Loucy (cell line): ENCODE measurements around the gene ZMPSTE24.

Experiments used
- H2AFZ ChIP-seq: fragments of 200-600 bp; sonication (generic); 2 replicates; pipeline ENCODE4 v1.6.0; 2016; ENCODE audit warnings: antibody characterized with exemption, mild to moderate bottlenecking, low read length, moderate library complexity
- H3F3A ChIP-seq: fragments of 200-600 bp; 2 replicates; pipeline ENCODE4 v1.6.0; 2016; ENCODE audit warnings: antibody characterized with exemption, low read depth, mild to moderate bottlenecking
- H3K27me3 ChIP-seq: fragments of 200-600 bp; sonication (generic); 2 replicates; pipeline ENCODE4 v1.6.1; 2014; ENCODE audit warnings: low read length, mild to moderate bottlenecking; ENCODE audit not compliant: insufficient read depth, poor library complexity, severe bottlenecking
- H3K36me3 ChIP-seq: fragments of 200-600 bp; sonication (generic); 2 replicates; pipeline ENCODE4 v1.6.1; 2016; ENCODE audit warnings: low read length; ENCODE audit not compliant: insufficient read depth
- H3K4me1 ChIP-seq: fragments of 200-600 bp; sonication (generic); 2 replicates; pipeline ENCODE4 v1.5.1; 2014; ENCODE audit warnings: low read length, mild to moderate bottlenecking; ENCODE audit not compliant: insufficient read depth, poor library complexity, severe bottlenecking
- H3K4me2 ChIP-seq: fragments of 200-600 bp; sonication (generic); 2 replicates; pipeline ENCODE4 v1.6.0; 2014; ENCODE audit warnings: antibody characterized with exemption, low read length, low read depth, mild to moderate bottlenecking; ENCODE audit not compliant: poor library complexity, severe bottlenecking
- H3K4me3 ChIP-seq: fragments of 200-600 bp; sonication (generic); 2 replicates; pipeline ENCODE4 v1.5.1; 2014; ENCODE audit warnings: low read length, mild to moderate bottlenecking, mixed read lengths; ENCODE audit not compliant: poor library complexity, severe bottlenecking
- H3K79me2 ChIP-seq: fragments of 200-600 bp; sonication (generic); 2 replicates; pipeline ENCODE4 v1.6.1; 2014; ENCODE audit warnings: low read length; ENCODE audit not compliant: insufficient read depth
- H3K9ac ChIP-seq: fragments of 200-600 bp; sonication (generic); 2 replicates; pipeline ENCODE4 v1.6.0; 2014; ENCODE audit warnings: mild to moderate bottlenecking, low read depth, low read length, moderate library complexity; ENCODE audit not compliant: poor library complexity, severe bottlenecking
- H3K9me2 ChIP-seq: fragments of 200-600 bp; sonication (generic); replicated peaks from 2 replicates; pipeline ENCODE4 v1.6.1; 2016; ENCODE audit warnings: low read depth, low read length, mixed read lengths
- H3K9me3 ChIP-seq: fragments of 200-600 bp; sonication (generic); 2 replicates; pipeline ENCODE4 v1.6.1; 2014; ENCODE audit warnings: mild to moderate bottlenecking, antibody characterized with exemption, low read length, low read depth; ENCODE audit not compliant: insufficient read depth
- H4K20me1 ChIP-seq: fragments of 200-600 bp; sonication (generic); 2 replicates; pipeline ENCODE4 v1.6.0; 2014; ENCODE audit warnings: antibody characterized with exemption, low read length, mild to moderate bottlenecking; ENCODE audit not compliant: insufficient read depth, poor library complexity, severe bottlenecking
- EZH2phosphoT487 ChIP-seq: fragments of 200-600 bp; IDR thresholded peaks from 2 replicates; pipeline ENCODE4 v1.6.1; 2018; ENCODE audit warnings: antibody characterized with exemption, mild to moderate bottlenecking, moderate library complexity, borderline replicate concordance
- TF ChIP-seq, protein P1 (sequence below): fragments of 200-600 bp; sonication (generic); conservative IDR thresholded peaks from 2 replicates; pipeline ENCODE4 v1.5.1; 2014; ENCODE audit warnings: mild to moderate bottlenecking, antibody characterized with exemption, low read length

ZMPSTE24 gene

DNA sequence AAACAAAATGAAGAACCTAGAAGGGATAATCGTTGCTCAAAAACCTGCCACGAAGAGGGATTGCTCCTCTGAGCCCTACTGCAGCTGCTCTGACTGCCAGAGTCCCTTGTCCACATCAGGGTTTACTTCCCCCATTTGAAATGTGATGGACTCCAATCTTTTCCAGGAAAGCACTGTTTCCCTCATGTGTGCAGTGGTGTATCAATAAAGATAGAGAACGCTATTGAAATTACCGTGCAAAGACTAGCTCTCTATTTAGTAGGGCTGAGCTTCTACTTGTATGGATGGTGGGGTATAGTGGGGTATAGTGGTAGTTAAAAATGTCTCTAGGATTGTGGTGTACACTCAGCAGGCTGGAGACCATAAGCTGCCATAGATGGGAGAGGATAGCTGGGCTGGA is 6.6 kb upstream of the ZMPSTE24 start:
- Histone ChIP-seq H3F3A (no peaks in the 10 kb centered on the region), H3K4me3 (no peak overlapping the region), H3K9me3 (no peaks in the 10 kb centered on the region), H2AFZ (0 out of 2 replicates have a peak overlapping the region, but pooled peaks have one; percentile 37), H3K4me1 (peaks cover 14% of the 10 kb centered on the region), H3K27me3 (no peaks in the 10 kb centered on the region), H3K4me2 (no peak overlapping the region), H3K79me2 (peaks cover 13% of the 10 kb centered on the region), H3K9me2 (no peaks in the 10 kb centered on the region), H3K9ac (no peak overlapping the region), H4K20me1 (no peaks in the 10 kb centered on the region), H3K36me3 (no peaks in the 10 kb centered on the region)
- TF ChIP-seq, protein P1, sequence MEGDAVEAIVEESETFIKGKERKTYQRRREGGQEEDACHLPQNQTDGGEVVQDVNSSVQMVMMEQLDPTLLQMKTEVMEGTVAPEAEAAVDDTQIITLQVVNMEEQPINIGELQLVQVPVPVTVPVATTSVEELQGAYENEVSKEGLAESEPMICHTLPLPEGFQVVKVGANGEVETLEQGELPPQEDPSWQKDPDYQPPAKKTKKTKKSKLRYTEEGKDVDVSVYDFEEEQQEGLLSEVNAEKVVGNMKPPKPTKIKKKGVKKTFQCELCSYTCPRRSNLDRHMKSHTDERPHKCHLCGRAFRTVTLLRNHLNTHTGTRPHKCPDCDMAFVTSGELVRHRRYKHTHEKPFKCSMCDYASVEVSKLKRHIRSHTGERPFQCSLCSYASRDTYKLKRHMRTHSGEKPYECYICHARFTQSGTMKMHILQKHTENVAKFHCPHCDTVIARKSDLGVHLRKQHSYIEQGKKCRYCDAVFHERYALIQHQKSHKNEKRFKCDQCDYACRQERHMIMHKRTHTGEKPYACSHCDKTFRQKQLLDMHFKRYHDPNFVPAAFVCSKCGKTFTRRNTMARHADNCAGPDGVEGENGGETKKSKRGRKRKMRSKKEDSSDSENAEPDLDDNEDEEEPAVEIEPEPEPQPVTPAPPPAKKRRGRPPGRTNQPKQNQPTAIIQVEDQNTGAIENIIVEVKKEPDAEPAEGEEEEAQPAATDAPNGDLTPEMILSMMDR = no peak
- TF ChIP-seq EZH2phosphoT487 = no peak

DNA sequence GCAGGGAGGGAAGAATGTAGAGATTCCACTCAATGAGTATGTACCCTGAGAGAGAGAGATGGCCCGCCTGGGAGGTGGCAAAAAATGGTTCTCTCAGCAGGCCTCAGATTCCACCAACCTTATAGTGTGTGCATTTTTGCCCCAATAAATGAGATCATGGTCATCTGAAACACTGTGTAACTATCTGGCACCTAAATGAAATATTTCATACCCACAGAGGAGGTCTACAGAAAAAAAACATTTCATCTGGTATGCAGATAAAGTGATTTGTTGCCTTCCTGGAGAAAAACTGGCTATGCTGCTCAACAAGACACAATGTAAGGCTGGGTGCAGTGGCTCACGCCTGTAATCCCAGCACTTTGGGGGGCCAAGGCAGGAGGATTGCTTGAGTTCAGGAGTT is 5.4 kb upstream of the ZMPSTE24 start:
- no peaks in the 10 kb centered on the region for H3K36me3 ChIP-seq
- H3K9me3 ChIP-seq = no peaks in the 10 kb centered on the region

DNA sequence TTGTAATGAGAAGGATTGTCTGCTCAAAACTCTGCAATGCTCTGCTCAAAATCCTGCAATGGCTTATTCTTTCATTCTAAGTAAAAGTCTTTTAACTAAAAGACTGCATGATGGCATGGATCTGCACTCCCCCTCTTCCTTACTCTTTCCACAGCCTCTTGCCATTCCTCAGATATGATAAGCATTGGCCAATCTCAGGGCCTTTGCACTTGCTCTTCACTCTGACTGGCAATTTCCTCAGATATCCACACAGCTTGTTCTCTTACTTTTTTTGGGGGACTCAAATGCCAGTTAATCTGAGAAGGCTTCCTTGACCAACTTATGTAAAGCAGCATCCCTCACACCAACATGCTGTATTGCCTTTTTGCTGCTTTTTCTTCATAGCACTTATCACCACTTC is 2.8 kb upstream of the ZMPSTE24 start:
- Histone ChIP-seq H3K4me1 (peaks cover 22% of the 10 kb centered on the region), H3K9me3 (no peaks in the 10 kb centered on the region), H3K36me3 (no peaks in the 10 kb centered on the region), H3K79me2 (peaks cover 43% of the 10 kb centered on the region), H4K20me1 (no peaks in the 10 kb centered on the region), H3K9ac (no peak overlapping the region), H2AFZ (no peak overlapping the region), H3K9me2 (no peaks in the 10 kb centered on the region), H3K4me2 (peak overlapping the region; percentile 84), H3K4me3 (no peak overlapping the region), H3K27me3 (no peaks in the 10 kb centered on the region), H3F3A (no peaks in the 10 kb centered on the region)
- TF ChIP-seq EZH2phosphoT487 = no peak
- TF ChIP-seq, protein P1 = no peak

More for the DNA sequence above, 5.4 kb upstream of the ZMPSTE24 start:
- Histone ChIP-seq H3F3A (no peaks in the 10 kb centered on the region), H3K4me3 (no peak overlapping the region), H3K79me2 (peaks cover 24% of the 10 kb centered on the region), H3K4me1 (peaks cover 21% of the 10 kb centered on the region), H3K27me3 (no peaks in the 10 kb centered on the region), H3K9me2 (no peaks in the 10 kb centered on the region), H3K4me2 (no peak overlapping the region), H4K20me1 (no peaks in the 10 kb centered on the region), H3K9ac (no peak overlapping the region), H2AFZ (no peak overlapping the region)
- TF ChIP-seq, protein P1 = no peak
- TF ChIP-seq EZH2phosphoT487 = no peak
